ENCODE data around the gene SETD4. TPM values are rescaled to one million over a fixed set of nuclear protein-coding genes. Genes with fewer than 3 reads are reported as not detected.

Gene SETD4
- total RNA-seq, 1 experiment from 2014 or later, result 22.7 TPM

DNA sequence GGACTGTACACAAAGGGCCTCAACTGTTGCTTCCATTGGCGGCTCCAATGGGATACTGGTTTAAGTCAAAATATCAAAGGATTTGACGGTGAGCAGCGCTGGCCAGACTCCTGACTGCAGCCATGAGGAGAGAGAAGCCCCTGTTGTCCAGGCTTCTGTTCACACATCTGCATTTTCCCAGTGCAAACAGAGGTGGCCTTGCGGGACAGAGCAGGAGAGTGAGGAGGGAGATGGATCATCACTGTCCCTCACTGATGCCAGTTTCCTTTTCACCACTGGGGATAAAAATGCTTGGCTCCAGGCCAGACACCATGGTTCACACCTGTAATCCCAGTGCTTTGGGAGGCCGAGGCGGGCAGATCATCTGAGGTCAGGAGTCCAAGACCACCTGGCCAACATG lies 69.2 kb downstream of the SETD4 start:
- Histone ChIP-seq H3K4me3 (replicated peaks in 1 of 2; ENCODE audit: low read depth in 1 of 2, low read length in 2 of 2) (no peak overlapping the region), H3K36me3 (ENCODE audit: control insufficient read depth in 1 of 2, insufficient read depth in 2 of 2, low read length in 2 of 2) (no peaks in the 10 kb centered on the region), H3K4me2 (ENCODE audit: low read length) (no peak overlapping the region), H3K27me3 (ENCODE audit: insufficient read depth, low read length) (peaks cover 11% of the 10 kb centered on the region; the same call in 1 of the 2 replicates), H2AFZ (ENCODE audit: low read depth, low read length, poor library complexity, severe bottlenecking) (no peak overlapping the region), H3K9me2 (ENCODE audit: insufficient read depth) (no peaks in the 10 kb centered on the region), H3K27ac (ENCODE audit: low read depth, low read length) (no peak overlapping the region), H3K79me2 (ENCODE audit: insufficient read depth, low read length) (no peaks in the 10 kb centered on the region), H3K9me3 (ENCODE audit: control insufficient read depth in 1 of 2, insufficient read depth in 1 of 2, low read depth in 1 of 2, low read length in 2 of 2) (no peaks in the 10 kb centered on the region; a peak in 1 of 4 replicates), H4K20me1 (ENCODE audit: insufficient read depth) (no peaks in the 10 kb centered on the region), H3K9ac (ENCODE audit: low read length) (no peak overlapping the region), H3K4me1 (ENCODE audit: control insufficient read depth in 1 of 2, insufficient read depth in 2 of 2, low read length in 2 of 2) (no peaks in the 10 kb centered on the region)
- POLR2A ChIA-PET, result no interaction called here
- no TSS peak for BruUV-seq (replicated peaks)
- no peak for TF ChIP-seq EGR1 (IDR thresholded peaks at IDR 0.05; ENCODE audit: low read depth)
- TF ChIP-seq CBX3 (IDR thresholded peaks at IDR 0.05; ENCODE audit: low read depth), result no peak
- no peak for TF ChIP-seq POLR2A (IDR thresholded peaks at IDR 0.05; ENCODE audit: borderline replicate concordance, extremely low read depth, insufficient read depth, insufficient read length)
- no peak for TF ChIP-seq EZH2phosphoT487 (IDR thresholded peaks at IDR 0.05; ENCODE audit: borderline replicate concordance)
- no peak for TF ChIP-seq SRF (IDR thresholded peaks at IDR 0.05; ENCODE audit: low read depth)
- no peak for TF ChIP-seq YY1 (IDR thresholded peaks at IDR 0.05; ENCODE audit: extremely low read depth, insufficient replicate concordance, low read depth, low read length)
- TF ChIP-seq ZNF274 (IDR thresholded peaks at IDR 0.05; ENCODE audit: low read depth, low read length), result no peak
- TF ChIP-seq, protein P1, sequence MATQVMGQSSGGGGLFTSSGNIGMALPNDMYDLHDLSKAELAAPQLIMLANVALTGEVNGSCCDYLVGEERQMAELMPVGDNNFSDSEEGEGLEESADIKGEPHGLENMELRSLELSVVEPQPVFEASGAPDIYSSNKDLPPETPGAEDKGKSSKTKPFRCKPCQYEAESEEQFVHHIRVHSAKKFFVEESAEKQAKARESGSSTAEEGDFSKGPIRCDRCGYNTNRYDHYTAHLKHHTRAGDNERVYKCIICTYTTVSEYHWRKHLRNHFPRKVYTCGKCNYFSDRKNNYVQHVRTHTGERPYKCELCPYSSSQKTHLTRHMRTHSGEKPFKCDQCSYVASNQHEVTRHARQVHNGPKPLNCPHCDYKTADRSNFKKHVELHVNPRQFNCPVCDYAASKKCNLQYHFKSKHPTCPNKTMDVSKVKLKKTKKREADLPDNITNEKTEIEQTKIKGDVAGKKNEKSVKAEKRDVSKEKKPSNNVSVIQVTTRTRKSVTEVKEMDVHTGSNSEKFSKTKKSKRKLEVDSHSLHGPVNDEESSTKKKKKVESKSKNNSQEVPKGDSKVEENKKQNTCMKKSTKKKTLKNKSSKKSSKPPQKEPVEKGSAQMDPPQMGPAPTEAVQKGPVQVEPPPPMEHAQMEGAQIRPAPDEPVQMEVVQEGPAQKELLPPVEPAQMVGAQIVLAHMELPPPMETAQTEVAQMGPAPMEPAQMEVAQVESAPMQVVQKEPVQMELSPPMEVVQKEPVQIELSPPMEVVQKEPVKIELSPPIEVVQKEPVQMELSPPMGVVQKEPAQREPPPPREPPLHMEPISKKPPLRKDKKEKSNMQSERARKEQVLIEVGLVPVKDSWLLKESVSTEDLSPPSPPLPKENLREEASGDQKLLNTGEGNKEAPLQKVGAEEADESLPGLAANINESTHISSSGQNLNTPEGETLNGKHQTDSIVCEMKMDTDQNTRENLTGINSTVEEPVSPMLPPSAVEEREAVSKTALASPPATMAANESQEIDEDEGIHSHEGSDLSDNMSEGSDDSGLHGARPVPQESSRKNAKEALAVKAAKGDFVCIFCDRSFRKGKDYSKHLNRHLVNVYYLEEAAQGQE (IDR thresholded peaks at IDR 0.05; ENCODE audit: low read depth), result no peak
- TF ChIP-seq ELF1 (IDR thresholded peaks at IDR 0.05; ENCODE audit: borderline replicate concordance, low read depth), result no peak
- intact Hi-C loops (cut with micrococcal nuclease), result no loop called here
- CTCF ChIA-PET, result no interaction called here
- RAD21 ChIA-PET (ENCODE audit: low non-redundant PET in 1 of 2, low total read pairs in 2 of 2, uncharacterized antibody in 2 of 2, unreplicated experiment in 2 of 2), result no interaction called here
- DNase-seq (ENCODE audit: low read depth, low spot score), result no peak
- ATAC-seq, result no peak
